Right lobe of liver (tissue), 6 donors: ENCODE measurements around the gene ANKRD11. TPM values are rescaled to one million over a fixed set of nuclear protein-coding genes. Genes with fewer than 3 reads are reported as not detected.

Source experiments
- ATAC-seq, 4 donors: fragments of 200-7000 bp; cut with Tn5 transposase; one replicate each; pipeline ENCODE4 v1.9.1; 2020; ENCODE audit warnings: mild to moderate bottlenecking in 4 of 4, moderate library complexity in 4 of 4
- DNase-seq, 3 donors: peaks; one replicate each; pipeline ENCODE4 v3.0.0-alpha.2; 2020
- H3K27ac ChIP-seq, 3 donors: fragments of 200-600 bp; one replicate each; pipeline ENCODE4 v1.8.0; 2022
- H3K27me3 ChIP-seq, 2 donors: fragments of 200-600 bp; one replicate each; pipeline ENCODE4 v1.8.0; 2022
- H3K36me3 ChIP-seq, 4 donors: fragments of 200-600 bp; sonication (generic) in 1 of 4; one replicate each; pipeline versions ENCODE4 v1.5.1 to v1.8.0; 2017 to 2022; ENCODE audit warnings: control low read depth in 1 of 4
- H3K4me1 ChIP-seq, 4 donors: fragments of 200-600 bp; sonication (generic) in 1 of 4; one replicate each; pipeline versions ENCODE4 v1.5.1 to v1.8.0; 2017 to 2022; ENCODE audit warnings: control low read depth in 1 of 4
- H3K4me3 ChIP-seq, 3 donors: fragments of 200-600 bp; one replicate each; pipeline ENCODE4 v1.8.0; 2022
- H3K9me3 ChIP-seq, 4 donors: fragments of 200-600 bp; sonication (generic) in 1 of 4; one replicate each; pipeline versions ENCODE4 v1.5.1 to v1.8.0; 2017 to 2022; ENCODE audit warnings: control low read depth in 1 of 4
- CTCF ChIP-seq, 4 donors: fragments of 200-600 bp in 3 of 4; fragments of 450-650 bp in 1 of 4; IDR thresholded peaks; one replicate each; pipeline versions ENCODE4 v1.5.1 to v1.8.0; 2016 to 2022; ENCODE audit warnings: antibody characterized with exemption in 4 of 4, mild to moderate bottlenecking in 2 of 4
- POLR2A ChIP-seq: fragments of 450-650 bp; IDR thresholded peaks from one replicate; pipeline ENCODE4 v1.6.1; 2017; ENCODE audit warnings: antibody characterized with exemption, mild to moderate bottlenecking
- WGBS: methylation state at CpG from one replicate; pipeline ENCODE4 v1.1.6; 2018; ENCODE audit warnings: low coverage, low lambda C conversion rate; ENCODE audit not compliant: insufficient coverage; ENCODE audit errors: missing lambda C conversion rate; 5-methylcytosine and 5-hydroxymethylcytosine counted together
- intact Hi-C, 2 donors: fragments of 100-400 bp; cut with DNase I; formaldehyde crosslinking; loops; one replicate each; pipeline versions ENCODE4 v1.11.2 to v1.14.1; 2022
- total RNA-seq, 6 experiments: library from RNA; depleted of rRNA in 2 of 6; stranded (reverse); fragments of >200 nt in 2 of 6; fragmentation: NEBNext Ultra II Directional in 3 of 6; extraction: Animal tissue kit (Norgen Biotek cat#: 25700) in 3 of 6; gene quantifications; one replicate each; pipeline versions ENCODE4 v1.1.0 to v1.2.4, GENCODE V29; 2016 to 2023
- donor health status: DM: no; HTN: yes; CAD: no.
- donor health status: DM: no; HTN: no; CAD: no.
- donor health status: DM: no; HTN: no; CAD: no.
- donor health status: DM: no; HTN: yes; CAD: no.
- donor health status: DM: no; HTN: yes; CAD: no.

ANKRD11 gene
- total RNA-seq, 6 experiments from 2014 or later, result 26.2 to 65.8 (median 41.6) TPM

- no peak for DNase-seq
- TF ChIP-seq POLR2A (no peak), CTCF (IDR thresholded peaks at IDR 0.05) (no peak)
- peaks cover 0 to 48% (median 11%) of the 10 kb centered on the region in 4 donors for H3K36me3 ChIP-seq
- WGBS, result 97% methylated on average over 7 of the region's 15 CpGs
- no peak for ATAC-seq
- no peak overlapping the region for H3K27ac ChIP-seq
- H3K4me3 ChIP-seq, result no peak overlapping the region
- H3K4me1 ChIP-seq, result no peaks in the 10 kb centered on the region
- intact Hi-C loops, result loop anchor here in 1 of 2 donors (10.0 kb wide), 1 partner anchor 185 kb away; no protein-coding TSS in a partner anchor
- H3K27me3 ChIP-seq, result no peaks in the 10 kb centered on the region
- no peaks in the 10 kb centered on the region for H3K9me3 ChIP-seq
Measured at GRCh38 chr16:89519881-89520280, 29.5 kb upstream of the ANKRD11 start.

DNA sequence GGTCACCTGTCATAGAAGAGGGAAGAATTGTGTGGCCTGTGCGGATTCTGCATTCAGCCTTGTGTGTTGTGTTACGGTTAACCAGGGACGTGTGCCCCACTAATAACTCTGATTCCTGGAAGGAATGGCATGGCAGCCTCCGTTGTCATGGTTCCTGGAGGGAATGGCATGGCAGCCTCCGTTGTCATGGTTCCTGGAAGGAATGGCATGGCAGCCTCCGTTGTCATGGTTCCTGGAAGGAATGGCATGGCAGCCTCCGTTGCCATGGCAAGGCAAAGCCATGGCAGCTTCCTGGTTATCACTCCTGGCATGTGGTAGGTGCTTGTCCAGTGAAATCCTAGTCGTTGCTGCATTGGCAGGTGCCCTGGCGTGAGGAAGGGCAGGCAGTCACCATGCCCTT is 26.8 kb upstream of the ANKRD11 start:
- Histone ChIP-seq H3K36me3 (peaks cover 0 to 43% (median 12%) of the 10 kb centered on the region in 4 donors), H3K4me1 (no peaks in the 10 kb centered on the region), H3K27me3 (no peaks in the 10 kb centered on the region), H3K9me3 (no peaks in the 10 kb centered on the region), H3K4me3 (no peak overlapping the region), H3K27ac (no peak overlapping the region)
- 72% methylated on average over 4 of the region's 9 CpGs for WGBS
- TF ChIP-seq CTCF (IDR thresholded peaks at IDR 0.05) (no peak), POLR2A (no peak)
- DNase-seq (no peak), ATAC-seq (no peak)
- intact Hi-C loops, result loop anchor here in 1 of 2 donors (10.0 kb wide), 1 partner anchor 182 kb away; no protein-coding TSS in a partner anchor

DNA sequence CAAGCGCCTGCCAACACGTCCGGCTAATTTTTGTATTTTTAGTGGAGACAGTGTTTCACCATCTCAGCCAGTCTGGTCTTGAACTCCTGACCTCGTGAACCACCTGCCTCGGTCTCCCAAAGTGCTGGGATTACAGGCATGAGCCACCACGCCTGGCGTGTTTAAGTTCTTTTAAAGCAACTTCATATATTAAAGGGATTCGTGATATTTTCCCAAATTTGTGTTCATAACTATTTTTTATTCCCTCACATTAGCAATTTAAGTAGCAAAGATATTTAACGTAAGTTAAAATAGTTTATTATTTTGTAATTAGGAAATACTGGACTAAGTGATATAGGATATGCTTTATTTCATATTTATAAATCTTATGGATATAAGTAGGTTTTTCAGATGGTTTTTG is 22.1 kb upstream of the ANKRD11 start:
- Histone ChIP-seq H3K27ac (no peak overlapping the region), H3K4me3 (no peak overlapping the region), H3K9me3 (no peaks in the 10 kb centered on the region), H3K4me1 (peaks cover 0 to 12% (median under 1%) of the 10 kb centered on the region in 4 donors), H3K36me3 (peaks cover 5 to 49% (median 16%) of the 10 kb centered on the region in 4 donors), H3K27me3 (no peaks in the 10 kb centered on the region)
- TF ChIP-seq POLR2A (no peak), CTCF (IDR thresholded peaks at IDR 0.05) (no peak)
- DNase-seq (no peak), ATAC-seq (no peak)
- WGBS, result 88% methylated on average over 7 of the region's 9 CpGs
- intact Hi-C loops, result loop anchor here in 1 of 2 donors (10.0 kb wide), 1 partner anchor 178 kb away; no protein-coding TSS in a partner anchor

DNA sequence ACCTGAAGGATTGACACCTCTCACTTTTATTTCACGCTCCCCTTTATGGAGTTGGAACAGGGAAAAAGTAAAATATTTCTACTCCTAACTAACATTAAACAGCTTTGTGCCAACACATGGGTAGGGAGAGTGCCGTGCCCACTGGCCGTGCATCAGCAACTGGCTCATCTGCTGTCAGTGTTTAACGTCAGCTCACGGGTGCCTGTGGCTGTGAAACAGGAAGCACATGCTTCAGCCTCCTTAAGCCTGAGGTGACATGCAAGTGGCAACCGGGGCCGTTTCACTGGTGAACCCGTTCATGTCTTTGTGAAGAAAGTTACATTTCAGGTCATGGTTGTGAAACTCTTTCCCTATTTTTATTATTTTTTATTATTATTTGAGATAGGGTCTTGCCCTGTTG is 21.0 kb upstream of the ANKRD11 start:
- no peak for DNase-seq
- WGBS, result 65% methylated on average over 8 of the region's 8 CpGs
- Histone ChIP-seq H3K36me3 (peaks cover 5 to 48% (median 14%) of the 10 kb centered on the region in 4 donors), H3K27me3 (no peaks in the 10 kb centered on the region), H3K4me3 (no peak overlapping the region), H3K27ac (no peak overlapping the region), H3K9me3 (no peaks in the 10 kb centered on the region), H3K4me1 (peaks cover 0 to 20% (median 4%) of the 10 kb centered on the region in 4 donors)
- TF ChIP-seq CTCF (IDR thresholded peaks at IDR 0.05) (no peak), POLR2A (no peak)
- no peak for ATAC-seq
- intact Hi-C loops, result loop anchor here in 1 of 2 donors (10.0 kb wide), 1 partner anchor 177 kb away; no protein-coding TSS in a partner anchor
